ENCODE results near the gene TAF4.

The TAF4 gene, protein sequence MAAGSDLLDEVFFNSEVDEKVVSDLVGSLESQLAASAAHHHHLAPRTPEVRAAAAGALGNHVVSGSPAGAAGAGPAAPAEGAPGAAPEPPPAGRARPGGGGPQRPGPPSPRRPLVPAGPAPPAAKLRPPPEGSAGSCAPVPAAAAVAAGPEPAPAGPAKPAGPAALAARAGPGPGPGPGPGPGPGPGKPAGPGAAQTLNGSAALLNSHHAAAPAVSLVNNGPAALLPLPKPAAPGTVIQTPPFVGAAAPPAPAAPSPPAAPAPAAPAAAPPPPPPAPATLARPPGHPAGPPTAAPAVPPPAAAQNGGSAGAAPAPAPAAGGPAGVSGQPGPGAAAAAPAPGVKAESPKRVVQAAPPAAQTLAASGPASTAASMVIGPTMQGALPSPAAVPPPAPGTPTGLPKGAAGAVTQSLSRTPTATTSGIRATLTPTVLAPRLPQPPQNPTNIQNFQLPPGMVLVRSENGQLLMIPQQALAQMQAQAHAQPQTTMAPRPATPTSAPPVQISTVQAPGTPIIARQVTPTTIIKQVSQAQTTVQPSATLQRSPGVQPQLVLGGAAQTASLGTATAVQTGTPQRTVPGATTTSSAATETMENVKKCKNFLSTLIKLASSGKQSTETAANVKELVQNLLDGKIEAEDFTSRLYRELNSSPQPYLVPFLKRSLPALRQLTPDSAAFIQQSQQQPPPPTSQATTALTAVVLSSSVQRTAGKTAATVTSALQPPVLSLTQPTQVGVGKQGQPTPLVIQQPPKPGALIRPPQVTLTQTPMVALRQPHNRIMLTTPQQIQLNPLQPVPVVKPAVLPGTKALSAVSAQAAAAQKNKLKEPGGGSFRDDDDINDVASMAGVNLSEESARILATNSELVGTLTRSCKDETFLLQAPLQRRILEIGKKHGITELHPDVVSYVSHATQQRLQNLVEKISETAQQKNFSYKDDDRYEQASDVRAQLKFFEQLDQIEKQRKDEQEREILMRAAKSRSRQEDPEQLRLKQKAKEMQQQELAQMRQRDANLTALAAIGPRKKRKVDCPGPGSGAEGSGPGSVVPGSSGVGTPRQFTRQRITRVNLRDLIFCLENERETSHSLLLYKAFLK

DNA sequence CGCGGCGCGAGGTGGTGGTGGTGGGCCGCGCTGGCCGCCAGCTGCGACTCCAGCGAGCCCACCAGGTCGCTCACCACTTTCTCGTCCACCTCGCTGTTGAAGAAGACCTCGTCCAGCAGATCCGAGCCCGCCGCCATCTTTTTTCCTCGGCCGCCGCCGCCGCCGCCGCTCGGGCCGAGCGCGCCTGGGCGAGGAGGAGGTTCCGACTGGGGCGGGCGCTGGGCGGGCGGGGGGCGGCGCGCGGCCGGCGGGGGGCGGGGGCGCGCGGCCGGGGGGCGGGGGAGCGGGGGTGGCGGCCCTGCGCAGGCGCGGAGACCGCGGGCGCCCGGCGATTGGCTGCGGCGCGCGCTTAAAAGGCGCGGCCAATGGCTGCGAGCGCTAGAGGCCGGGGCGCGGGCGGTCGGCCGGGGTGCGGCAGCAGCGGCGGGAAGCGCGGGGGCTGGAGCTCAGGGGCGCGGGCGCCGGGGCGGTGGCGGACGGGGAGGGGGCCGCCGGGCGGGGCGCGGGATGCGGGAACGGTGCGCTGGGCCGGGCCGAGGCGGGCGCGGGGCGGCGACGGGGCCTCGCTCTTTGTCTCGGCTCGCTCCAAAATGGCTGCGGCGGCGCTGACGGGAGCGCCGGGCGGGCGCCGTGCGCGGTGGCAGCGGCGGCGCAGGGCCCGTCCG is at the start of gene TAF4:
Gene TAF4 (minus strand): TSS at position 208 of the 665 bp plus-strand sequence. CDS start 71 bp downstream, at position 137.
- Mint-ChIP-seq H3K27me3 (peaks cover 1% of the 10 kb centered on the region), H3K9me3 (no peaks in the 10 kb centered on the region), H3K4me3 (peak within 1 kb of the TSS; percentile 89), H3K36me3 (no peaks in the 10 kb centered on the region), H3K4me1 (peaks cover 27% of the 10 kb centered on the region), H3K27ac (peak within 1 kb of the TSS; percentile 86)
- DNase-seq (ENCODE audit: low spot score in 2 of 2) (peak; percentile 72 to 85), ATAC-seq (ENCODE audit: low read depth) (peak; percentile 74)

DNA sequence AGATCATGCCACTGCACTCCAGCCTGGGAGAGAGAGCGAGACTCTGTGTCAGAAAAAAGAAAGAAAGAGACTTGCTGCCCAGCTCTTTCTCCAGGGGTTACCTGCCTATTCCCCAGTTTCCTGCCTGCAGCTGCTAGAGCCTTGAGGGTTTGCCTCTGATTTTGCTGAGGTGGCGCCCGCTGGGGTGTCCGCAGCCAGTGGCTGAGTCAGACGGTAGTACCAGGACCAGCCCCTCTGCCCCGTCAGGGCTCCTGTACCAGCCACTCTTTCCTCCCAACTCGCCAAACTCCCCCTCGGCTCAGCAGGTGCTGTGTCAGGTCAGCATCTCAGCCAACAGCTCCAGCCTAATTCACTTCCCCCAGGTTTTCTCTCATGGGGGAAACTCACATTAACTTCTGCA is 49.2 kb upstream of the TAF4 start:
- H3K27ac Mint-ChIP-seq = no peak overlapping the region
- H3K4me1 Mint-ChIP-seq = peaks cover 2% of the 10 kb centered on the region
- H3K4me3 Mint-ChIP-seq = no peak overlapping the region
- DNase-seq (ENCODE audit: low spot score in 2 of 2) = no peak
- ATAC-seq (ENCODE audit: low read depth) = no peak
- peaks cover 2% of the 10 kb centered on the region for H3K27me3 Mint-ChIP-seq
- H3K9me3 Mint-ChIP-seq = peaks cover 14% of the 10 kb centered on the region
- peaks cover 9% of the 10 kb centered on the region for H3K36me3 Mint-ChIP-seq

DNA sequence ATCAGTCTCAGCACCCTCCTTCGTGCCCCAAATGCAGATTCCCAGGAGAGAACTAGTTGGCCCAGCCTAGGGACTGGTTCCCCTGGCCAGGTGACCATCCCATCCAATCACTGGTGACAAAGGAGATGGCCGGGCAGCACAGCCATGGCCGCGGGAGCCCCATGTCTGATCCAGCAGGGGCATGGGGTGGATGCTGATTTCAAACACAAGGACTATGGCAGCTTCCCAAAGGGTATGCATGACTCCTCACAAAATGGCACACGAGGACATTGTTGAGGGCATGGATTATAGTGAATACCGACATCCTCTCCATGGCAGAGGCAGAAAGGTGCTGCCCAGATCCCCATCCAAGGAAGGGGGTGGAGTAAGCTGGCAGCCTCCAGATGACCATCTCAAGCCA is 46.7 kb upstream of the TAF4 start:
- Mint-ChIP-seq H3K4me3 (no peak overlapping the region), H3K27me3 (peaks cover 2% of the 10 kb centered on the region), H3K9me3 (peaks cover 25% of the 10 kb centered on the region), H3K4me1 (peaks cover 2% of the 10 kb centered on the region), H3K27ac (no peak overlapping the region), H3K36me3 (peaks cover 13% of the 10 kb centered on the region)
- no peak for ATAC-seq (ENCODE audit: low read depth)
- DNase-seq (ENCODE audit: low spot score in 2 of 2) = no peak

- Mint-ChIP-seq H3K9me3 (peaks cover 30% of the 10 kb centered on the region), H3K27ac (no peak overlapping the region)
These were observed 45.5 kb upstream of the TAF4 start for GRCh38 chr20:62111148-62111547.

GRCh38 chr20:62105592-62105991 is 39.9 kb upstream of the TAF4 start:
- H3K36me3 Mint-ChIP-seq = peaks cover 30% of the 10 kb centered on the region
- no peak overlapping the region for H3K27ac Mint-ChIP-seq
- peaks cover 10% of the 10 kb centered on the region for H3K27me3 Mint-ChIP-seq
- H3K9me3 Mint-ChIP-seq = peaks cover 39% of the 10 kb centered on the region
- ATAC-seq (ENCODE audit: low read depth) (no peak), DNase-seq (ENCODE audit: low spot score in 2 of 2) (no peak)
- no peak overlapping the region for H3K4me3 Mint-ChIP-seq
- H3K4me1 Mint-ChIP-seq = no peaks in the 10 kb centered on the region

More at GRCh38 chr20:62111148-62111547, 45.5 kb upstream of the TAF4 start:
- no peak overlapping the region for H3K4me3 Mint-ChIP-seq
- ATAC-seq (ENCODE audit: low read depth) = no peak
- peaks cover 4% of the 10 kb centered on the region for H3K27me3 Mint-ChIP-seq
- no peak for DNase-seq (ENCODE audit: low spot score in 2 of 2)
- H3K36me3 Mint-ChIP-seq = peaks cover 18% of the 10 kb centered on the region
- no peaks in the 10 kb centered on the region for H3K4me1 Mint-ChIP-seq

DNA sequence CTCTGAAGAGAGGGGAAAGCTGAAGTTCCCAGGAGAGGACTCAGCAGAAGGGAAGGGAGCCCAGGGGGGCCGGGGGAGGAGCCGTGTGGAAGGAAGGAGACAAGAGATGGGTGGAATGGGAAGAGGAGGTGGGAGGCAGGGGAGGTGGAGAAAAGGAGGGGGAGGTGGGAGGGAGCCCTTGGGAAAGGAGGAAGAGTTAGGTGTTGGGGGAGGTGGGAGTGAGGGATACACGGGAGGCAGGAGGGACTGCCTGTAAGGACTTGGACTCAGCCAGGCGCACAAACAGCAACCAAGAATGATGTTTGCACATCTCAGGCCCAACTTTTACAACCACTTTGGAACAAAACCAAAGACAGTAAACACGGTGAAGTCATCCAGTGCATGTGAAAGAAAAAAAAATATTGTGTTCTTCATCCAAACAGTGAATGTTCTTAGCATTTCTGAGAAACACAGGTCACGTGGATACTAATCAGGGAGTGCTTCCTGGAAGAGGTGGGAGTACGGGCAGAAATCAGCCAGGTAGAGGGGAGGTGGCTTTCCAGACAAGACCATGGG is 39.2 kb upstream of the TAF4 start:
- Mint-ChIP-seq H3K4me1 (no peaks in the 10 kb centered on the region), H3K9me3 (peaks cover 41% of the 10 kb centered on the region), H3K27me3 (peaks cover 16% of the 10 kb centered on the region), H3K4me3 (no peak overlapping the region), H3K36me3 (peaks cover 26% of the 10 kb centered on the region), H3K27ac (no peak overlapping the region)
- ATAC-seq (ENCODE audit: low read depth) = no peak
- no peak for DNase-seq (ENCODE audit: low spot score in 2 of 2)

DNA sequence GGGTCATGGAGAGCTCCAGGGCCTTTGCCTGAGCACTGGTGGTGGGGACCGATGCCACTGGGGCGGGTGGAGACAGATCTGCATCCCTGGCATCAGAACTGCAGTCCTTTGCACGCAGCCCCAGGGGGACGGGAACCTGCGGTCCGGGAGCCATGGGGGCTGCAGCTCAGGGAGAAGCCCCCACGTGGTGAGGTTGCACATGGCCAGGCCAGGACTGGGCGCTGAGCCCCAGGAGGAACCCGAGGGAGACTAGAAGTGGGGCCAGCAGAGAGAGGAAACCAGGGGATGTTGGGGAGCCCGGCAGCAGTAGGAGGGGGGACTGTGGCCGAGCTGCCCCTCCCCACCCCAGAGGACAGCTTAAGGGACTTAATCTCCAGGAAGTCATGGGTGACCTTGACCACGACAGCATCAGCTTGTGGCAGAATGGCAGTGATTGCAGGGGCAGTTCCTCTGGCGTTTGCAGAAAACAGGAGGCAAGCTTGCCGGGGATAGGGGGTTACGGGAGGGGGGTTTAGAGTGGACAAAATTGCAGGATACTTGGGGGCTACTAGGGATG is 38.6 kb upstream of the TAF4 start:
- H3K4me1 Mint-ChIP-seq = no peaks in the 10 kb centered on the region
- peaks cover 38% of the 10 kb centered on the region for H3K9me3 Mint-ChIP-seq
- H3K4me3 Mint-ChIP-seq = no peak overlapping the region
- peaks cover 19% of the 10 kb centered on the region for H3K27me3 Mint-ChIP-seq
- ATAC-seq (ENCODE audit: low read depth) (no peak), DNase-seq (ENCODE audit: low spot score in 2 of 2) (no peak)
- H3K27ac Mint-ChIP-seq = no peak overlapping the region
- peaks cover 25% of the 10 kb centered on the region for H3K36me3 Mint-ChIP-seq

- DNase-seq (ENCODE audit: low spot score in 2 of 2) (no peak), ATAC-seq (ENCODE audit: low read depth) (no peak)
- Mint-ChIP-seq H3K27ac (no peak overlapping the region), H3K36me3 (peaks cover 24% of the 10 kb centered on the region), H3K27me3 (peaks cover 22% of the 10 kb centered on the region), H3K4me3 (no peak overlapping the region), H3K9me3 (peaks cover 36% of the 10 kb centered on the region), H3K4me1 (no peaks in the 10 kb centered on the region)
These were observed 38.0 kb upstream of the TAF4 start for GRCh38 chr20:62103508-62104233.

DNA sequence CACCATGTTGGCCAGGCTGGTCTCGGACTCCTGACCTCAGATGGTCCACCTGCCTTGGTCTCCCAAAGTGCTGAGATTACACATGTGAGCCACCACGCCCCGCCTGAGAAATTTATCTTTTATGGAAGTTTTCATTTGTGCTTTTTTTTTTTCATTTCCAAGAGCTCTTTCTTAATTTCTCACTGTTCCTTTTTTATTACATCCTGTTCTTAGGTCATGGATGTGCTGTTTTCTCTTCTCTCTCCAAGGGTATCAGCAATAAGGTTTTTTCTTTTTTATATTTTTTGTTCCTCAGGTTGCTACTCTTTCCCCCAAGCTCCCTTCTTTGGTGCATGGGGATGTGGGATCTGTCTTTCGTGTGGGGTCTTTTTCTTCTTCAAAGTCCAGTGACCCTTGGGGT is 35.4 kb upstream of the TAF4 start:
- peaks cover 25% of the 10 kb centered on the region for H3K9me3 Mint-ChIP-seq
- no peak for DNase-seq (ENCODE audit: low spot score in 2 of 2)
- H3K27ac Mint-ChIP-seq = no peak overlapping the region
- peaks cover 20% of the 10 kb centered on the region for H3K36me3 Mint-ChIP-seq
- peaks cover 24% of the 10 kb centered on the region for H3K27me3 Mint-ChIP-seq
- no peaks in the 10 kb centered on the region for H3K4me1 Mint-ChIP-seq
- H3K4me3 Mint-ChIP-seq = no peak overlapping the region
- ATAC-seq (ENCODE audit: low read depth) = no peak

DNA sequence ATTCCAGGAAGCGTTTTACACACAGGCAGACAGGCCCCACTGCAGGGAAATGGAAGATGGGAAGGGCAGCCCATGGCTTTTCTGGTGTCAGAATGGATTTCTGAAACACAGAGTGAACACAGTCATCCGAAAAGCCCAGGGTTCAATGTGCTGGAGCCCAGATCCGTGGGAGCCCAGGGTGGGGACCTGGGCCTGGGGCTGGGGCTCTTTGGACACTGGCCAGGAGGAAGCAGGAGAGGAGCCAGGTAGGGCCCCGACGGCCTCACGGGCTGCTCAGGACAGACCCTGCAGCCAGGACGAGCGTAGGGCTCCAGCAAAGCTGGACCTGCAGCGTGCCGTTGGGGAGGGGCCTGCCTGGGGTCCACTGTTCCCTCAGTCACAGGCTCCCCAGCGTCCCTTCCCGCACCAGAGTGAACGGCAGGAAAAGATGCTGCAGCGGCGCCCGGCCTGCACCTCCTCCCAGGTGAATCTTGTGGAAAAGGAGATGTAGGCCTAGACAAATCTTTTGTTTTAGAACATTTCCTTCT is 32.3 kb upstream of the TAF4 start:
- no peak overlapping the region for H3K4me3 Mint-ChIP-seq
- no peaks in the 10 kb centered on the region for H3K4me1 Mint-ChIP-seq
- no peak for DNase-seq (ENCODE audit: low spot score in 2 of 2)
- H3K27me3 Mint-ChIP-seq = peaks cover 18% of the 10 kb centered on the region
- H3K36me3 Mint-ChIP-seq = peaks cover 3% of the 10 kb centered on the region
- H3K9me3 Mint-ChIP-seq = peaks cover 13% of the 10 kb centered on the region
- ATAC-seq (ENCODE audit: low read depth) = no peak
- no peak overlapping the region for H3K27ac Mint-ChIP-seq

DNA sequence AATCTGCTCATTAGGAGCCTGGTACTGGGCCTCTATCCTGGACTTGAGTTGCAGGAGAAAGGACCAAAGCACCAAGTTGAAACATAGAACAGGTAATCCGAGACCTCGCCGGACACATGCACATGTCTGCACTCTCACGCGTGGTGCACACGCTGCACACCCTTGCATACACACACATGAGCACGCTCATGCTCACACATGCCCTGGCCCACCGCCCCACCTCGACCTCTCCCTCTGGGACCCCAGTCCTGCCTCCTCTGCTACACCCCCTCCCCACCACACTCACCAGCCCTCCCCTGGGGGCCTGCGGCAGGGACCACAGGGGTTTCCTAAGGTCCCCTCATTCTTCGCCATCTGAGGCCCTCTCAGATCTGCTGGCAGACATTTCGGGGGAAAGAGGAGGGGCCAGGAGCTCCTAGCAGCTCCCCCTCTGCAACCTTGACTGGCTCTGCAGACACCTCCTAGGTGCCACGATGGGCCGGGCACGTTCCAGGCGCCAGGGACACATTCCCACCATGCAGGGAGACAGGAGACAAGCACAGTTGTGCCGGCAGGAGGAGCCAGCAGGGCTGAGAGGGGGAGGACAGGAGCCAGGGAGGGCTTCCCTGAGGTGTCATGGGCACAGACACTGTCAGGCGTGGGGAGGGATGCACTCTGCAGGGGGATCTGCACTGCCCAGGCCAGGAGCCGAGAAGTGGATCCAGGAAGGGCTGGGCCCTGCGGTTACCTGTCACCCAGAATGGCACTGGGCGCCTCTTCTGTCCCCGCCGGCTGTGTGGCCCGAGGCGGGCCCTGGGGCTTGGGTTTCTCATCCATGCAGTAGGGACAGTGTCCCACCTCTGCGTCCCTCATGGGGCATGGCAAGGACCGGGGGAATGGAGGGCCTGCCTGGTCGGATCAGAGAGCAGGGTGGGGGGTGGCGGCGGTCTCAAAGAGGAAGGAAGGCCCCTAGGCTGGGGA is 31.0 kb upstream of the TAF4 start:
- Mint-ChIP-seq H3K36me3 (peaks cover 7% of the 10 kb centered on the region), H3K27ac (no peak overlapping the region), H3K4me3 (no peak overlapping the region), H3K27me3 (peaks cover 25% of the 10 kb centered on the region), H3K4me1 (no peaks in the 10 kb centered on the region), H3K9me3 (peaks cover 13% of the 10 kb centered on the region)
- DNase-seq (ENCODE audit: low spot score in 2 of 2) = no peak
- no peak for ATAC-seq (ENCODE audit: low read depth)

DNA sequence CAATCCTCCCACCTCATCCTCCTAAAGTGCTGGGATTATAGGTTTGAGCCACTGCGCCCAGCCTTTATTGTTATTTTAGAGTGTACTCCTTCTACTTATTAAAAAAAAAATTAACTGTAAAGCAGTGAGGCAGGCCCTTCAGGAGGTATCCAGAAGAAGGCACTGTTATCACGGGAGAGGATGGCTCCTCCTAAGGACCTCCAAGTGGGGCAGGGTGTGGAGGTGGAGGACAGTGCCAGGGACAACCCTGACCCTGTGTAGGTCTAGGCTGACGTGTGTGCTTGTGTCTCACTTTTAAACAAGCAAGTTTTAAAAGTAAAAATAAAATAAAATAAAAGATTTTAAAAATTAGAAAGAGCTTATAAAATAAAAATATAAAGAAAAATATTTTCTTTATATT is 23.7 kb upstream of the TAF4 start:
- Mint-ChIP-seq H3K27ac (no peak overlapping the region), H3K9me3 (peaks cover 2% of the 10 kb centered on the region), H3K27me3 (peaks cover 10% of the 10 kb centered on the region), H3K4me3 (no peak overlapping the region), H3K4me1 (no peaks in the 10 kb centered on the region), H3K36me3 (peaks cover 4% of the 10 kb centered on the region)
- DNase-seq (ENCODE audit: low spot score in 2 of 2) (no peak), ATAC-seq (ENCODE audit: low read depth) (no peak)
